AG09309 (cell line): Measurements from ENCODE around the gene CCDC183.

Experiments
- DNase-seq: peaks from one replicate; pipeline ENCODE4 v3.0.0-alpha.2; 2010; ENCODE audit warnings: low read depth
- H3K4me3 ChIP-seq: 2 replicates; pipeline ENCODE4 v1.5.1; 2011; ENCODE audit warnings: mild to moderate bottlenecking, low read depth, low read length, moderate library complexity; ENCODE audit not compliant: control insufficient read depth
- CTCF ChIP-seq: IDR thresholded peaks from 2 replicates; pipeline ENCODE4 v1.5.1; 2011; ENCODE audit warnings: mild to moderate bottlenecking, low read depth, low read length, inconsistent platforms; ENCODE audit not compliant: insufficient read depth, control insufficient read depth; ENCODE audit errors: missing control alignments

The CCDC183 gene

GRCh38 chr9:136853596-136854112 lies 57.5 kb downstream of the CCDC183 start:
- no peak for TF ChIP-seq CTCF
- DNase-seq: no peak

GRCh38 chr9:136854113-136854841 lies 58.1 kb downstream of the CCDC183 start:
- no peak for TF ChIP-seq CTCF
- DNase-seq: no peak
- H3K4me3 ChIP-seq: no peak overlapping the region

More at GRCh38 chr9:136853596-136854112, 57.5 kb downstream of the CCDC183 start:
- H3K4me3 ChIP-seq: no peak overlapping the region

GRCh38 chr9:136854842-136855460 lies 58.8 kb downstream of the CCDC183 start:
- TF ChIP-seq CTCF: no peak
- no peak overlapping the region for H3K4me3 ChIP-seq
- DNase-seq: no peak

GRCh38 chr9:136855461-136856078 lies 59.4 kb downstream of the CCDC183 start:
- TF ChIP-seq CTCF: no peak
- no peak overlapping the region for H3K4me3 ChIP-seq

GRCh38 chr9:136856079-136856476 lies 59.9 kb downstream of the CCDC183 start:
- no peak for TF ChIP-seq CTCF
- H3K4me3 ChIP-seq: no peak overlapping the region
- no peak for DNase-seq

More at GRCh38 chr9:136855461-136856078, 59.4 kb downstream of the CCDC183 start:
- no peak for DNase-seq

- DNase-seq: no peak
- no peak for TF ChIP-seq CTCF
- no peak overlapping the region for H3K4me3 ChIP-seq
Observed at GRCh38 chr9:136856541-136857141, 60.5 kb downstream of the CCDC183 start.
